Non-pigmented ciliary epithelial cell (primary cell): ENCODE measurements around the gene LHX1.

ENCODE experiments used
- DNase-seq: peaks from one replicate; pipeline ENCODE4 v3.0.0-alpha.2; 2010; ENCODE audit warnings: low read depth

Gene LHX1

GRCh38 chr17:36922175-36922574 lies 15.1 kb upstream of the LHX1 start:
- DNase-seq: no peak

GRCh38 chr17:36923814-36924221 lies 13.5 kb upstream of the LHX1 start:
- DNase-seq: no peak

GRCh38 chr17:36926226-36926625 lies 11.0 kb upstream of the LHX1 start:
- no peak for DNase-seq

GRCh38 chr17:36926701-36927100 lies 10.6 kb upstream of the LHX1 start:
- no peak for DNase-seq

- DNase-seq: no peak
Measured at GRCh38 chr17:36928471-36929345, 8.6 kb upstream of the LHX1 start.

- no peak for DNase-seq
Measured at GRCh38 chr17:36929851-36930582, 7.3 kb upstream of the LHX1 start.

GRCh38 chr17:36930583-36930900 lies 6.7 kb upstream of the LHX1 start:
- DNase-seq: no peak

- no peak for DNase-seq
Measured at GRCh38 chr17:36931096-36931696, 6.1 kb upstream of the LHX1 start.

GRCh38 chr17:36931697-36932382 lies 5.4 kb upstream of the LHX1 start:
- DNase-seq: no peak

GRCh38 chr17:36932383-36932693 lies 4.9 kb upstream of the LHX1 start:
- DNase-seq: no peak

- DNase-seq: no peak
Measured at GRCh38 chr17:36932694-36933511, 4.4 kb upstream of the LHX1 start.

- DNase-seq: no peak
Measured at GRCh38 chr17:36933512-36934143, 3.6 kb upstream of the LHX1 start.

GRCh38 chr17:36934144-36934691 lies 3.1 kb upstream of the LHX1 start:
- no peak for DNase-seq

- no peak for DNase-seq
Measured at GRCh38 chr17:36934692-36935630, 2.3 kb upstream of the LHX1 start.

- DNase-seq: no peak
Measured at GRCh38 chr17:36935671-36936454, 1.4 kb upstream of the LHX1 start.

GRCh38 chr17:36936455-36937000 lies 747 bp upstream of the LHX1 start:
- DNase-seq: no peak

- no peak for DNase-seq
Measured at GRCh38 chr17:36937959-36938565, 787 bp downstream of the LHX1 start.

GRCh38 chr17:36938566-36939051 lies 1.3 kb downstream of the LHX1 start:
- no peak for DNase-seq
